OCI-LY1 (cell line): Measurements from ENCODE around the gene PTGR1.
A peak's percentile ranks its signal among the peaks of the same experiment; 100 is the strongest.

Experiments
- H2AFZ ChIP-seq: fragments of 200-600 bp; sonication (generic), shearing (Covaris generic); 2 replicates; pipeline ENCODE4 v1.6.0; 2014; ENCODE audit warnings: antibody characterized with exemption, mild to moderate bottlenecking, low read length
- H3F3A ChIP-seq: fragments of 200-600 bp; sonication (generic), shearing (Covaris generic); 2 replicates; pipeline ENCODE4 v1.6.0; 2014; ENCODE audit warnings: mild to moderate bottlenecking, antibody characterized with exemption, low read length, moderate library complexity; ENCODE audit not compliant: insufficient read depth
- H3K27ac ChIP-seq: fragments of 200-600 bp; sonication (generic); 2 replicates; pipeline ENCODE4 v1.5.1; 2014; ENCODE audit warnings: low read length, mixed run types, mild to moderate bottlenecking, low read depth; ENCODE audit not compliant: poor library complexity, severe bottlenecking
- H3K27me3 ChIP-seq: fragments of 200-600 bp; sonication (generic); 2 replicates; pipeline ENCODE4 v1.6.0; 2014; ENCODE audit warnings: antibody characterized with exemption, mild to moderate bottlenecking, low read length, moderate library complexity; ENCODE audit not compliant: insufficient read depth
- H3K36me3 ChIP-seq: fragments of 200-600 bp; sonication (generic); 2 replicates; pipeline ENCODE4 v1.6.1; 2014; ENCODE audit warnings: mild to moderate bottlenecking, antibody characterized with exemption, low read length, moderate library complexity, mixed read lengths; ENCODE audit not compliant: insufficient read depth
- H3K4me1 ChIP-seq: fragments of 200-600 bp; sonication (generic); 2 replicates; pipeline ENCODE4 v1.5.1; 2014; ENCODE audit warnings: mild to moderate bottlenecking, low read length, moderate library complexity; ENCODE audit not compliant: insufficient read depth, severe bottlenecking
- H3K4me2 ChIP-seq: fragments of 200-600 bp; sonication (generic), shearing (Covaris generic); 2 replicates; pipeline ENCODE4 v1.6.1; 2014; ENCODE audit warnings: low read length
- H3K4me3 ChIP-seq: fragments of 200-600 bp; sonication (generic); 2 replicates; pipeline ENCODE4 v1.5.1; 2014; ENCODE audit warnings: low read length, low read depth, mild to moderate bottlenecking, mixed read lengths; ENCODE audit not compliant: poor library complexity, severe bottlenecking
- H3K79me2 ChIP-seq: fragments of 200-600 bp; shearing (Covaris generic); 2 replicates; pipeline ENCODE4 v1.6.1; 2016; ENCODE audit warnings: mixed run types, low read length, mixed read lengths; ENCODE audit not compliant: insufficient read depth
- H3K9ac ChIP-seq: fragments of 200-600 bp; sonication (generic), shearing (Covaris generic); 2 replicates; pipeline ENCODE4 v1.6.1; 2014; ENCODE audit warnings: mild to moderate bottlenecking, low read length, mixed read lengths
- H3K9me2 ChIP-seq: fragments of 200-600 bp; sonication (generic), shearing (Covaris generic); 2 replicates; pipeline ENCODE4 v1.6.1; 2014; ENCODE audit warnings: low read depth, mild to moderate bottlenecking, low read length, mixed read lengths
- H3K9me3 ChIP-seq: fragments of 200-600 bp; shearing (Covaris generic); 2 replicates; pipeline ENCODE4 v1.6.1; 2014; ENCODE audit warnings: low read length, mixed read lengths
- H4K20me1 ChIP-seq: fragments of 200-600 bp; sonication (generic), shearing (Covaris generic); 2 replicates; pipeline ENCODE4 v1.6.0; 2016; ENCODE audit warnings: mild to moderate bottlenecking, low read length; ENCODE audit not compliant: insufficient read depth
- EZH2 ChIP-seq: fragments of 200-600 bp; sonication (generic), shearing (Covaris generic); IDR thresholded peaks from 2 replicates; pipeline ENCODE4 v1.8.0; 2017; ENCODE audit warnings: borderline replicate concordance, mixed run types, mild to moderate bottlenecking, antibody characterized with exemption, low read length, moderate library complexity, mixed read lengths
- TF ChIP-seq, protein P1 (sequence below): fragments of 200-600 bp; sonication (generic), shearing (Covaris generic); IDR thresholded peaks from 2 replicates; pipeline ENCODE4 v1.5.1; 2017; ENCODE audit warnings: mild to moderate bottlenecking, antibody characterized with exemption, low read length, moderate library complexity, mixed read lengths

The PTGR1 gene

DNA sequence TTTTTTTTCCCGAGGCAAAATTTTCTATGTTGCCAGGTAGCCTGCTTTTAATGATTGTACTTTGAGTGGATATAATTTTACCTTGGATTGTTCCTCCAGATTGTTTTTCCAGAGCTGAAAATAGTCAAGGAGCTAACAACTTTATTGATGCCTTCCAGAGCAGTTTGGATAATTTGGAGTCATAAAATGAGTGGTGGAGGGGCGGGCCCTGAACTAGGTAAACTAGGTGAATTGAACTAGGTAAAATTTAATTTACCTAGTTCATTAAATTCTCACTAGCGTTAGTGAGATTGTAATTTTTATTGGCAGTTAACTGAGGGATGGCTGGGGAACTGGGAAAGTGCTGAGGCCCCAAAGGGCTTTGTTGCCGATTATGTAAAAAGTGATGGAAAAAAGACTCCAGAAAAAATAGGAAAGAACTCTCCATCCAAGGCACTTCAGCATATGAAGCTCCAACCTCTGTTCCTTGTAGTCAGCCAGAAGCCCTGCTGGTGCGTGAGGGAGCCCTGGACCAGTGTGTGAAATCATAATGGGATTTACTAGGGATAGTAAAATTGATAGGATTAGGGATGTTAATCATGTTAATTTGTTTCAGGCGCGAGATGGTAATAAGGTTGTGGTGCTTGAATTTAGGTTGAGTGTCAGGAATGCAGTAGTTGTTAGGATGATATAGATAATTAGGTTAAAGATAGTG lies 33.4 kb upstream of the PTGR1 start:
- Histone ChIP-seq H3K27ac (no peak overlapping the region), H3K9ac (peak overlapping the region; percentile 89), H3K4me3 (peak overlapping the region; percentile 90)

DNA sequence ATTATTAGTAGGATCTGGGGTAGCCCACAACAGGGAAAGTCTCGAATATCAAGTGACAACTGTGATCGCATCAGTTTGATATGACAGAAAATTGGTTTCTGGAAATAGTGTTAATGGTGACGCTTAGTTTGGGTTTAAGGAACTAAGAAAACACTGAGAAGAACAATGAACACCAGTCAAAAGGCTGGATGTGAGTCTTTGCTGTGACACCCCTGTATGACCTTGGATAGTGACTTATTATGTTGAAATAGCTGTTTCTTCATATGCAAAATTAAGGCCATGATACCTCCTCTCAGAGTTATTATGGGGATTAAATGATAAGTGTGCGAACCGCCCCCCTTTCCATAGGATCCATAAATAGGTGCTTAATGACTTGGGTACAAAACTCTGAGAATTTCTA lies 32.6 kb upstream of the PTGR1 start:
- Histone ChIP-seq H3K4me3 (peak overlapping the region; percentile 90), H3K36me3 (no peaks in the 10 kb centered on the region), H3K4me1 (peaks cover 29% of the 10 kb centered on the region), H2AFZ (no peak overlapping the region), H3K79me2 (peaks cover 54% of the 10 kb centered on the region), H3K9me3 (no peaks in the 10 kb centered on the region), H4K20me1 (no peaks in the 10 kb centered on the region), H3K27ac (peak overlapping the region; percentile 37), H3F3A (no peaks in the 10 kb centered on the region), H3K27me3 (no peaks in the 10 kb centered on the region), H3K4me2 (peak overlapping the region; percentile 92), H3K9me2 (no peaks in the 10 kb centered on the region), H3K9ac (peak overlapping the region; percentile 89)
- TF ChIP-seq, protein P1, sequence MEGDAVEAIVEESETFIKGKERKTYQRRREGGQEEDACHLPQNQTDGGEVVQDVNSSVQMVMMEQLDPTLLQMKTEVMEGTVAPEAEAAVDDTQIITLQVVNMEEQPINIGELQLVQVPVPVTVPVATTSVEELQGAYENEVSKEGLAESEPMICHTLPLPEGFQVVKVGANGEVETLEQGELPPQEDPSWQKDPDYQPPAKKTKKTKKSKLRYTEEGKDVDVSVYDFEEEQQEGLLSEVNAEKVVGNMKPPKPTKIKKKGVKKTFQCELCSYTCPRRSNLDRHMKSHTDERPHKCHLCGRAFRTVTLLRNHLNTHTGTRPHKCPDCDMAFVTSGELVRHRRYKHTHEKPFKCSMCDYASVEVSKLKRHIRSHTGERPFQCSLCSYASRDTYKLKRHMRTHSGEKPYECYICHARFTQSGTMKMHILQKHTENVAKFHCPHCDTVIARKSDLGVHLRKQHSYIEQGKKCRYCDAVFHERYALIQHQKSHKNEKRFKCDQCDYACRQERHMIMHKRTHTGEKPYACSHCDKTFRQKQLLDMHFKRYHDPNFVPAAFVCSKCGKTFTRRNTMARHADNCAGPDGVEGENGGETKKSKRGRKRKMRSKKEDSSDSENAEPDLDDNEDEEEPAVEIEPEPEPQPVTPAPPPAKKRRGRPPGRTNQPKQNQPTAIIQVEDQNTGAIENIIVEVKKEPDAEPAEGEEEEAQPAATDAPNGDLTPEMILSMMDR = no peak
- TF ChIP-seq EZH2 = no peak

More for the DNA sequence above, 33.4 kb upstream of the PTGR1 start:
- Histone ChIP-seq H3K9me3 (no peaks in the 10 kb centered on the region), H3K36me3 (no peaks in the 10 kb centered on the region), H3K4me1 (peaks cover 29% of the 10 kb centered on the region), H2AFZ (no peak overlapping the region), H3K9me2 (no peaks in the 10 kb centered on the region), H4K20me1 (no peaks in the 10 kb centered on the region), H3F3A (no peaks in the 10 kb centered on the region), H3K79me2 (peaks cover 59% of the 10 kb centered on the region), H3K4me2 (peak overlapping the region; percentile 92), H3K27me3 (no peaks in the 10 kb centered on the region)
- TF ChIP-seq, protein P1 = no peak
- no peak for TF ChIP-seq EZH2

DNA sequence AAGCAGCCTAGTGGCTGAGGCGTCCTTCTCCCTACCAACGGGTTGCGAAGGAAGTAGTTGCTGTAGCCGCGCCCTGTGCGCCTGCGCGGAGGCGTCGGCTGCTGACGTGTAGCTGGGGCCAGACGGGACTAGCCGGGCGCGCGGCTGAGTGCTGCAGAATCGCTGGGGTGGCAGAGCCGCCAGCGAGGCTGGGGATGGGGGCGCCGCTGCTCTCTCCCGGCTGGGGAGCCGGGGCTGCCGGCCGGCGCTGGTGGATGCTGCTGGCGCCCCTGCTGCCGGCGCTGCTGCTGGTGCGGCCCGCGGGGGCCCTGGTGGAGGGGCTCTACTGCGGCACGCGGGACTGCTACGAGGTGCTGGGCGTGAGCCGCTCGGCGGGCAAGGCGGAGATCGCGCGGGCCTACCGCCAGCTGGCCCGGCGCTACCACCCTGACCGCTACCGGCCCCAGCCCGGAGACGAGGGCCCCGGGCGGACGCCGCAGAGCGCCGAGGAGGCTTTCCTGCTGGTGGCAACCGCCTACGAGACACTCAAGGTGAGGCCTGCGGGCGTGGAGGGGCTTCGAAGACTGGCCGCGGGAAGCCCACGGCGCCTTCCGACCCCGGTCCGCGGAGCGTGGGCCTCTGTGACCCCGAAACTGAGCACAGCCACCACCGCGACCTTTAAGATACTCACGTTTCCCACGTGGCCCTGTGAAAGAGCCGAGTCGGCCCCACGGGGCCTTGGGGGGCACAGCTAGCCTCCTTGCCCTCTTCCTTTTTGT lies 31.9 kb upstream of the PTGR1 start, which contains the start of gene DNAJC25:
Gene DNAJC25, plus strand, starts transcription at position 121 of the 758 bp plus-strand sequence. Its CDS starts 74 bp downstream, at position 195.
- peak within 1 kb of the TSS; percentile 89 for H3K9ac ChIP-seq
- no peaks in the 10 kb centered on the region for H3K9me2 ChIP-seq
- H3K4me2 ChIP-seq = peak within 1 kb of the TSS; percentile 92
- no peaks in the 10 kb centered on the region for H3F3A ChIP-seq
- H4K20me1 ChIP-seq = no peaks in the 10 kb centered on the region
- H2AFZ ChIP-seq = peak within 1 kb of the TSS; percentile 97
- no peaks in the 10 kb centered on the region for H3K36me3 ChIP-seq
- H3K9me3 ChIP-seq = no peaks in the 10 kb centered on the region
- H3K4me3 ChIP-seq = peak within 1 kb of the TSS; percentile 90
- H3K79me2 ChIP-seq = peaks cover 48% of the 10 kb centered on the region
- H3K27ac ChIP-seq = peak within 1 kb of the TSS; percentile 37
- TF ChIP-seq EZH2 = no peak
- TF ChIP-seq, protein P1 = no peak
- no peaks in the 10 kb centered on the region for H3K27me3 ChIP-seq
- H3K4me1 ChIP-seq = peaks cover 29% of the 10 kb centered on the region
